SK-N-SH (cell line): ENCODE data around the gene DCAF6. TPM values are rescaled to one million over a fixed set of nuclear protein-coding genes. Genes with fewer than 3 reads are reported as not detected.

Source experiments
- CTCF ChIA-PET: fragments of 300-600, 350-600 bp; formaldehyde crosslinking; extraction: SDS; loops from one replicate; lab custom pipeline; 2021; lab: Yijun Ruan, JAX
- POLR2A ChIA-PET: fragments of 350-600 bp; sonication (Branson Sonifier 250); formaldehyde crosslinking; extraction: SDS; loops from one replicate; lab custom pipeline; 2020; ENCODE audit warnings: antibody characterized with exemption, inconsistent platforms; lab: Yijun Ruan, JAX
- DNase-seq: peaks from one replicate; pipeline ENCODE4 v3.0.0; 2012
- H2AFZ ChIP-seq: fragments of 200-600 bp; sonication (generic); 2 replicates; pipeline ENCODE4 v1.8.1; 2016; ENCODE audit warnings: antibody characterized with exemption, mild to moderate bottlenecking, low read depth
- H3F3A ChIP-seq: fragments of 200-600 bp; sonication (generic); replicated peaks from 2 replicates; pipeline ENCODE3; 2016; ENCODE audit warnings: antibody characterized with exemption, mild to moderate bottlenecking; ENCODE audit not compliant: insufficient read depth
- H3K27ac ChIP-seq, 2 experiments: fragments of 200-500 bp in 1 of 2; fragments of 200-600 bp in 1 of 2; sonication (Bioruptor generic) in 1 of 2; sonication (generic), shearing (Covaris generic) in 1 of 2; 2 replicates each; pipeline versions ENCODE4 v1.5.1 to v1.6.1; 2014 to 2016; ENCODE audit warnings: low read depth in 2 of 2, inconsistent platforms in 1 of 2, low read length in 1 of 2, mild to moderate bottlenecking in 1 of 2, mixed read lengths in 1 of 2
- H3K27me3 ChIP-seq: fragments of 200-600 bp; sonication (generic), shearing (Covaris generic); 2 replicates; pipeline ENCODE4 v1.6.1; 2016; ENCODE audit warnings: mixed run types; ENCODE audit not compliant: insufficient read depth
- H3K36me3 ChIP-seq, 2 experiments: fragments of 200-500 bp in 1 of 2; fragments of 200-600 bp in 1 of 2; sonication (Bioruptor generic) in 1 of 2; sonication (generic) in 1 of 2; replicated peaks in 1 of 2; 2 replicates each; pipeline versions ENCODE3 to v1.5.1; 2014 to 2016; ENCODE audit warnings: low read length in 1 of 2, mild to moderate bottlenecking in 1 of 2; ENCODE audit not compliant: insufficient read depth in 2 of 2, control insufficient read depth in 1 of 2
- H3K4me1 ChIP-seq, 2 experiments: fragments of 200-500 bp in 1 of 2; fragments of 200-600 bp in 1 of 2; sonication (Bioruptor generic) in 1 of 2; sonication (generic), shearing (Covaris generic) in 1 of 2; 2 replicates each; pipeline versions ENCODE4 v1.5.1 to v1.6.1; 2014 to 2016; ENCODE audit warnings: low read depth in 1 of 2, low read length in 1 of 2, mixed run types in 1 of 2; ENCODE audit not compliant: insufficient read depth in 2 of 2, control insufficient read depth in 1 of 2
- H3K4me2 ChIP-seq: fragments of 200-600 bp; sonication (generic), shearing (Covaris generic); 2 replicates; pipeline ENCODE4 v1.6.1; 2017; ENCODE audit warnings: mixed run types
- H3K4me3 ChIP-seq, 2 experiments: fragments of 200-500 bp in 1 of 2; fragments of 200-600 bp in 1 of 2; sonication (Bioruptor generic) in 1 of 2; sonication (generic), shearing (Covaris generic) in 1 of 2; 2 replicates each; pipeline versions ENCODE4 v1.5.1 to v1.8.1; 2014 to 2016; ENCODE audit warnings: low read depth in 2 of 2, inconsistent platforms in 1 of 2, low read length in 1 of 2, mild to moderate bottlenecking in 1 of 2, mixed read lengths in 1 of 2, moderate library complexity in 1 of 2
- H3K79me2 ChIP-seq: fragments of 200-600 bp; sonication (generic); 2 replicates; pipeline ENCODE4 v1.8.1; 2017; ENCODE audit warnings: mild to moderate bottlenecking; ENCODE audit not compliant: insufficient read depth
- H3K9ac ChIP-seq: fragments of 200-600 bp; sonication (generic); 2 replicates; pipeline ENCODE4 v1.6.1; 2017; ENCODE audit warnings: mixed run types
- H3K9me2 ChIP-seq: fragments of 200-600 bp; sonication (generic); 2 replicates; pipeline ENCODE4 v1.6.1; 2017; ENCODE audit warnings: mixed run types
- H3K9me3 ChIP-seq: fragments of 200-600 bp; sonication (generic); 2 replicates; pipeline ENCODE4 v1.6.1; 2017; ENCODE audit warnings: mixed run types, mild to moderate bottlenecking, moderate library complexity
- H4K20me1 ChIP-seq: fragments of 200-600 bp; sonication (generic); 2 replicates; pipeline ENCODE4 v1.6.1; 2017; ENCODE audit warnings: mild to moderate bottlenecking, mixed run types; ENCODE audit not compliant: insufficient read depth
- ELF1 ChIP-seq: IDR thresholded peaks from 2 replicates; pipeline ENCODE4 v1.4.0; 2012
- EP300 ChIP-seq, 2 experiments: IDR thresholded peaks; 2 replicates each; pipeline versions ENCODE4 v1.4.0 to v1.6.1; 2012; ENCODE audit warnings: borderline replicate concordance in 1 of 2, low read depth in 1 of 2, low read length in 1 of 2
- FOXJ3 ChIP-seq: sonication (generic); formaldehyde crosslinking; IDR thresholded peaks from 2 replicates; pipeline ENCODE4 v1.5.1; 2020; ENCODE audit warnings: mild to moderate bottlenecking, missing genetic modification reagents
- FOXM1 ChIP-seq: IDR thresholded peaks from 2 replicates; pipeline ENCODE4 v1.4.0; 2012; ENCODE audit warnings: low read depth, mild to moderate bottlenecking
- GABPA ChIP-seq: IDR thresholded peaks from 2 replicates; pipeline ENCODE4 v1.4.0; 2012; ENCODE audit warnings: low read depth, mild to moderate bottlenecking
- GATA2 ChIP-seq: sonication (generic); formaldehyde crosslinking; IDR thresholded peaks from 2 replicates; pipeline ENCODE4 v1.5.0; 2020; ENCODE audit warnings: mild to moderate bottlenecking, missing genetic modification reagents
- MEF2A ChIP-seq: IDR thresholded peaks from 2 replicates; pipeline ENCODE4 v1.4.0; 2012; ENCODE audit warnings: low read depth, borderline replicate concordance
- MXI1 ChIP-seq: IDR thresholded peaks from 2 replicates; pipeline ENCODE4 v1.6.1; 2012; ENCODE audit warnings: mild to moderate bottlenecking, low read depth, low read length, improper control_type of control experiment
- NRF1 ChIP-seq: IDR thresholded peaks from 2 replicates; pipeline ENCODE4 v1.6.1; 2012; ENCODE audit warnings: low read depth, mild to moderate bottlenecking, low read length
- RFX5 ChIP-seq: IDR thresholded peaks from 2 replicates; pipeline ENCODE4 v1.6.1; 2012; ENCODE audit warnings: mild to moderate bottlenecking, improper control_type of control experiment, low read length
- RXRA ChIP-seq: IDR thresholded peaks from 2 replicates; pipeline ENCODE4 v1.4.0; 2012; ENCODE audit warnings: low read depth, mild to moderate bottlenecking, borderline replicate concordance
- WGBS: methylation state at CpG from one replicate; pipeline ENCODE4 v1.1.6; 2017; ENCODE audit warnings: low lambda C conversion rate; 5-methylcytosine and 5-hydroxymethylcytosine counted together
- polyA plus RNA-seq, 3 experiments: library from polyadenylated mRNA; depleted of rRNA; stranded (reverse); fragments of >200 nt; gene quantifications; 2 replicates each; pipeline ENCODE4 v1.2.3, GENCODE V29; 2012
- TF ChIP-seq, protein P1 (sequence below): IDR thresholded peaks from 2 replicates; pipeline ENCODE4 v1.4.0; 2012; ENCODE audit warnings: low read depth, borderline replicate concordance
- TF ChIP-seq, protein P2 (sequence below): fragments of 200-600 bp; sonication (generic); IDR thresholded peaks from 2 replicates; pipeline ENCODE4 v1.6.1; 2017; ENCODE audit warnings: antibody characterized with exemption, mild to moderate bottlenecking, moderate library complexity
- TF ChIP-seq, protein P3 (sequence below): fragments of 150-350 bp; IDR thresholded peaks from 2 replicates; pipeline ENCODE4 v1.6.1; 2017; ENCODE audit warnings: antibody characterized with exemption, low read length, low read depth, borderline replicate concordance
- TF ChIP-seq, protein P4 (sequence below): IDR thresholded peaks from 2 replicates; pipeline ENCODE4; 2012

Gene DCAF6
- polyA plus RNA-seq, 1 of the 3 experiments (the other 2 are of a cell fraction), result 31.3 TPM

DNA sequence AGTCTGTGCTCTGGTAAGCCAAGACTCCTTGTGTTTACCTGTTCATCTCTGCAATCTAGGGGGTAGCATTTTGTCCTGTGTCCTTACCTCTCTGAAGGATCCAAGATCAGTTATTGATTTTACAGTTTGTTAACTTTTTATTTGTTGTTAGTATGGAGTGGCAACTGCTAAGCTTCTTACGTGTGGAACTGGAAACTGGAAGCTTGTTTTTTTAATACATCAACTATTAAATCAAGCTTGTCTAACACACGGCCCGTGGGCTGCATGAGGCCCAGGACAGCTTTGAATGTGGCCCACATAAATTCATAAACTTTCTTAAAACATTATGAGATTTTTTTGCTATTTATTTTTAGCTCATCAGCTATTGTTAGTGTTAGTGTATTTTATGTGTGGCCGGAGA, 29.6 kb downstream of the DCAF6 start:
- no peak overlapping the region for H2AFZ ChIP-seq
- no peaks in the 10 kb centered on the region for H3K9me3 ChIP-seq
- H3K4me1 ChIP-seq, result no peaks in the 10 kb centered on the region
- H4K20me1 ChIP-seq, result no peaks in the 10 kb centered on the region; the same call in 1 of the 2 replicates
- no peaks in the 10 kb centered on the region for H3K9me2 ChIP-seq
- H3K79me2 ChIP-seq, result peaks cover 59% of the 10 kb centered on the region
- peaks cover 22 to 56% of the 10 kb centered on the region in 2 experiments for H3K36me3 ChIP-seq
- H3F3A ChIP-seq, result peaks cover 5% of the 10 kb centered on the region
- no peak overlapping the region for H3K9ac ChIP-seq
- H3K4me2 ChIP-seq, result no peak overlapping the region
- no peak for DNase-seq
- WGBS, result 83% methylated on average over 4 of the region's 4 CpGs
- CTCF ChIA-PET, result interaction anchor here (0.7 kb wide), 1 partner anchor 28 kb away, joined by 3 read pairs; no protein-coding TSS in a partner anchor
- POLR2A ChIA-PET, result no interaction called here
- no peak overlapping the region for H3K4me3 ChIP-seq
- no peaks in the 10 kb centered on the region for H3K27me3 ChIP-seq
- TF ChIP-seq FOXJ3, result no peak
- TF ChIP-seq, protein P1, sequence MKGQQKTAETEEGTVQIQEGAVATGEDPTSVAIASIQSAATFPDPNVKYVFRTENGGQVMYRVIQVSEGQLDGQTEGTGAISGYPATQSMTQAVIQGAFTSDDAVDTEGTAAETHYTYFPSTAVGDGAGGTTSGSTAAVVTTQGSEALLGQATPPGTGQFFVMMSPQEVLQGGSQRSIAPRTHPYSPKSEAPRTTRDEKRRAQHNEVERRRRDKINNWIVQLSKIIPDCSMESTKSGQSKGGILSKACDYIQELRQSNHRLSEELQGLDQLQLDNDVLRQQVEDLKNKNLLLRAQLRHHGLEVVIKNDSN, result no peak
- TF ChIP-seq MXI1, result no peak
- TF ChIP-seq ELF1, result no peak
- no peak for TF ChIP-seq GABPA
- no peak for TF ChIP-seq RXRA
- TF ChIP-seq RFX5, result no peak
- no peak for TF ChIP-seq MEF2A
- TF ChIP-seq NRF1, result no peak
- no peak for TF ChIP-seq GATA2 (CRISPR knock-in tag)
- no peak for TF ChIP-seq FOXM1
- TF ChIP-seq, protein P2, sequence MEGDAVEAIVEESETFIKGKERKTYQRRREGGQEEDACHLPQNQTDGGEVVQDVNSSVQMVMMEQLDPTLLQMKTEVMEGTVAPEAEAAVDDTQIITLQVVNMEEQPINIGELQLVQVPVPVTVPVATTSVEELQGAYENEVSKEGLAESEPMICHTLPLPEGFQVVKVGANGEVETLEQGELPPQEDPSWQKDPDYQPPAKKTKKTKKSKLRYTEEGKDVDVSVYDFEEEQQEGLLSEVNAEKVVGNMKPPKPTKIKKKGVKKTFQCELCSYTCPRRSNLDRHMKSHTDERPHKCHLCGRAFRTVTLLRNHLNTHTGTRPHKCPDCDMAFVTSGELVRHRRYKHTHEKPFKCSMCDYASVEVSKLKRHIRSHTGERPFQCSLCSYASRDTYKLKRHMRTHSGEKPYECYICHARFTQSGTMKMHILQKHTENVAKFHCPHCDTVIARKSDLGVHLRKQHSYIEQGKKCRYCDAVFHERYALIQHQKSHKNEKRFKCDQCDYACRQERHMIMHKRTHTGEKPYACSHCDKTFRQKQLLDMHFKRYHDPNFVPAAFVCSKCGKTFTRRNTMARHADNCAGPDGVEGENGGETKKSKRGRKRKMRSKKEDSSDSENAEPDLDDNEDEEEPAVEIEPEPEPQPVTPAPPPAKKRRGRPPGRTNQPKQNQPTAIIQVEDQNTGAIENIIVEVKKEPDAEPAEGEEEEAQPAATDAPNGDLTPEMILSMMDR, result no peak
- H3K27ac ChIP-seq, result no peak overlapping the region

DNA sequence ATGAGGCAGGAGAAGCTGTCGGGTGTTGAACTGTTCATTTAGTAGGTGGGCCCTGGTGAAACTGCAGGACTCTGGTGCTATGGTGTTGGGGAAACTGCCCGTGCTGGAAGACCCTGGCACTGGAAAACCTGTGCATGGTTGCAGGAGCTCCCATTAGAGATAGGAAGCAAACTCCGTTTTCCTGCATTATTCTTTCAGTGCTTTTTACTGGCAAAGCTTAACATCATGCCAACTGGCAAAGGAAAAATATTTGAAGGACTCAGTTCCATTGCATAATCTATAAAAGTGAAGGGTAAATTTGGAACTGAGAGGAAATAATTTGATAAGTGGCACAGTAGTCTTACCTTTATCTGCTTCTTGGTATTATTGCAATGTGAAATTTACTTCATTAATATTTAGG, 32.1 kb downstream of the DCAF6 start:
- POLR2A ChIA-PET, result no interaction called here

More for the DNA sequence above, 32.1 kb downstream of the DCAF6 start:
- Histone ChIP-seq H2AFZ (no peak overlapping the region), H3K9me3 (no peaks in the 10 kb centered on the region), H3K27me3 (no peaks in the 10 kb centered on the region), H3K4me2 (no peak overlapping the region), H4K20me1 (no peaks in the 10 kb centered on the region), H3K27ac (no peak overlapping the region), H3K79me2 (peaks cover 55% of the 10 kb centered on the region), H3K36me3 (peaks cover 32 to 66% of the 10 kb centered on the region in 2 experiments)
- 86% methylated on average over 3 of the region's 3 CpGs for whole genome bisulfite sequencing
- TF ChIP-seq, protein P3, sequence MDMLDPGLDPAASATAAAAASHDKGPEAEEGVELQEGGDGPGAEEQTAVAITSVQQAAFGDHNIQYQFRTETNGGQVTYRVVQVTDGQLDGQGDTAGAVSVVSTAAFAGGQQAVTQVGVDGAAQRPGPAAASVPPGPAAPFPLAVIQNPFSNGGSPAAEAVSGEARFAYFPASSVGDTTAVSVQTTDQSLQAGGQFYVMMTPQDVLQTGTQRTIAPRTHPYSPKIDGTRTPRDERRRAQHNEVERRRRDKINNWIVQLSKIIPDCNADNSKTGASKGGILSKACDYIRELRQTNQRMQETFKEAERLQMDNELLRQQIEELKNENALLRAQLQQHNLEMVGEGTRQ, result no peak
- TF ChIP-seq EP300 (IDR thresholded peaks at IDR 0.05; ENCODE audit: borderline replicate concordance in 1 of 2, low read depth in 1 of 2, low read length in 1 of 2) (no peak), ELF1 (no peak)
- TF ChIP-seq, protein P4, sequence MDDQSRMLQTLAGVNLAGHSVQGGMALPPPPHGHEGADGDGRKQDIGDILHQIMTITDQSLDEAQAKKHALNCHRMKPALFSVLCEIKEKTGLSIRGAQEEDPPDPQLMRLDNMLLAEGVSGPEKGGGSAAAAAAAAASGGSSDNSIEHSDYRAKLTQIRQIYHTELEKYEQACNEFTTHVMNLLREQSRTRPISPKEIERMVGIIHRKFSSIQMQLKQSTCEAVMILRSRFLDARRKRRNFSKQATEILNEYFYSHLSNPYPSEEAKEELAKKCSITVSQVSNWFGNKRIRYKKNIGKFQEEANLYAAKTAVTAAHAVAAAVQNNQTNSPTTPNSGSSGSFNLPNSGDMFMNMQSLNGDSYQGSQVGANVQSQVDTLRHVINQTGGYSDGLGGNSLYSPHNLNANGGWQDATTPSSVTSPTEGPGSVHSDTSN, result no peak
- TF ChIP-seq, all 33 proteins: peak for 0
- no peak overlapping the region for H3K4me3 ChIP-seq
- no peaks in the 10 kb centered on the region; a peak in 1 of 4 replicates for H3K4me1 ChIP-seq
- no peaks in the 10 kb centered on the region for H3K9me2 ChIP-seq
- H3K9ac ChIP-seq, result no peak overlapping the region
- CTCF ChIA-PET, result no interaction called here
- no peak for DNase-seq
- peaks cover 5% of the 10 kb centered on the region for H3F3A ChIP-seq
